ENCODE results near the gene ART5. TPM values are rescaled to one million over a fixed set of nuclear protein-coding genes. Genes with fewer than 3 reads are reported as not detected.
A peak's percentile ranks its signal among the peaks of the same experiment; 100 is the strongest.

The ART5 gene, protein sequence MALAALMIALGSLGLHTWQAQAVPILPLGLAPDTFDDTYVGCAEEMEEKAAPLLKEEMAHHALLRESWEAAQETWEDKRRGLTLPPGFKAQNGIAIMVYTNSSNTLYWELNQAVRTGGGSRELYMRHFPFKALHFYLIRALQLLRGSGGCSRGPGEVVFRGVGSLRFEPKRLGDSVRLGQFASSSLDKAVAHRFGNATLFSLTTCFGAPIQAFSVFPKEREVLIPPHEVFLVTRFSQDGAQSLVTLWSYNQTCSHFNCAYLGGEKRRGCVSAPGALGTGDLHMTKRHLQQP
- total RNA-seq: 1.3 and 1.4 TPM in 2 replicates
- long read RNA-seq: 0 reads

DNA sequence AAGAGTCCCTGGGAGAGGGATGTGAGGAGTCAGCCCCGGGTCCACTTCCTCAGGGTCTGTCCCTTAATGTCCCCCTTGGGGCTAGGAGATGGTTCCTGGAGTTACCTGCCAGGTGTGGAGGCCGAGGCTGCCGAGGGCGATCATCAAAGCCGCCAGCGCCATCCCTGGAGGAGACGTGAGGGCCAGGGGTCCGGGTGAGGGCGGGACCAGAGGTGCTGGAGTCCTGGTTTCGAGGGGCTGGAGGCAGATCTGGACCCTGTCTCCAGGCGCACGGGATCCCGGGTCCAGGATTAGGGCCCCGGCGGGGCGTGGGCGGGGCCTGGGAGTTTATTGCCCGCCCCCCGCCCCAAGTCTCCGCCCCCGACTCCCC lies at the start of gene ART5:
Gene ART5 (minus strand): TSS at position 292 of the 370 bp plus-strand sequence. CDS start 130 bp downstream, at position 162.
- Mint-ChIP-seq H3K27me3 (ENCODE audit: low read depth) (peaks cover 11% of the 10 kb centered on the region), H3K4me1 (peaks cover 5% of the 10 kb centered on the region), H3K9me3 (no peaks in the 10 kb centered on the region), H3K4me3 (peak within 1 kb of the TSS; percentile 92), H3K27ac (ENCODE audit: unreplicated experiment) (peak within 1 kb of the TSS; percentile 95), H3K36me3 (ENCODE audit: low read depth) (no peaks in the 10 kb centered on the region)
- DNase-seq (ENCODE audit: low read depth, low spot score): no peak
- TF ChIP-seq, protein P1, sequence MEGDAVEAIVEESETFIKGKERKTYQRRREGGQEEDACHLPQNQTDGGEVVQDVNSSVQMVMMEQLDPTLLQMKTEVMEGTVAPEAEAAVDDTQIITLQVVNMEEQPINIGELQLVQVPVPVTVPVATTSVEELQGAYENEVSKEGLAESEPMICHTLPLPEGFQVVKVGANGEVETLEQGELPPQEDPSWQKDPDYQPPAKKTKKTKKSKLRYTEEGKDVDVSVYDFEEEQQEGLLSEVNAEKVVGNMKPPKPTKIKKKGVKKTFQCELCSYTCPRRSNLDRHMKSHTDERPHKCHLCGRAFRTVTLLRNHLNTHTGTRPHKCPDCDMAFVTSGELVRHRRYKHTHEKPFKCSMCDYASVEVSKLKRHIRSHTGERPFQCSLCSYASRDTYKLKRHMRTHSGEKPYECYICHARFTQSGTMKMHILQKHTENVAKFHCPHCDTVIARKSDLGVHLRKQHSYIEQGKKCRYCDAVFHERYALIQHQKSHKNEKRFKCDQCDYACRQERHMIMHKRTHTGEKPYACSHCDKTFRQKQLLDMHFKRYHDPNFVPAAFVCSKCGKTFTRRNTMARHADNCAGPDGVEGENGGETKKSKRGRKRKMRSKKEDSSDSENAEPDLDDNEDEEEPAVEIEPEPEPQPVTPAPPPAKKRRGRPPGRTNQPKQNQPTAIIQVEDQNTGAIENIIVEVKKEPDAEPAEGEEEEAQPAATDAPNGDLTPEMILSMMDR (conservative IDR thresholded peaks at IDR 0.05): no peak

DNA sequence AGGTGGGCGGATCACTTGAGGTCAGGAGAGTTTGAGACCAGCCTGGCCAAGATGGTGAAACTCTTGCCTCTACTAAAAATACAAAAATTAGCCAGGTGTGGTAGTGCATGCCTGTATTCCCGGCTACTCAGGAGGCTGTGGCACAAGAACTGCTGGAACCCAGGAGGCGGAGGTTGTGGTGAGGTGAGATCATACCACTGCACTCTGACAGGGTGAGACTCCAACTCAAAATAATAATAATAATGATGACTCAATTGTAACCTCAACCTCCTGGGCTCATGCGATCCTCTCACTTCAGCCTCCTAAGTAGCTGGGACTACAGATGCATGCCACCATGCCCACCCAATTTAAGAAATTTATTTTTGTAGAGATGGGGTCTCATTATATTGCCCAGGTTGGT lies 45.0 kb upstream of the ART5 start:
- Mint-ChIP-seq H3K4me3 (peak overlapping the region; percentile 10), H3K27ac (ENCODE audit: unreplicated experiment) (no peak overlapping the region), H3K4me1 (no peaks in the 10 kb centered on the region), H3K36me3 (ENCODE audit: low read depth) (peaks cover 20% of the 10 kb centered on the region), H3K9me3 (no peaks in the 10 kb centered on the region), H3K27me3 (ENCODE audit: low read depth) (no peaks in the 10 kb centered on the region)
- DNase-seq (ENCODE audit: low read depth, low spot score): no peak
- TF ChIP-seq, protein P1 (conservative IDR thresholded peaks at IDR 0.05): no peak

DNA sequence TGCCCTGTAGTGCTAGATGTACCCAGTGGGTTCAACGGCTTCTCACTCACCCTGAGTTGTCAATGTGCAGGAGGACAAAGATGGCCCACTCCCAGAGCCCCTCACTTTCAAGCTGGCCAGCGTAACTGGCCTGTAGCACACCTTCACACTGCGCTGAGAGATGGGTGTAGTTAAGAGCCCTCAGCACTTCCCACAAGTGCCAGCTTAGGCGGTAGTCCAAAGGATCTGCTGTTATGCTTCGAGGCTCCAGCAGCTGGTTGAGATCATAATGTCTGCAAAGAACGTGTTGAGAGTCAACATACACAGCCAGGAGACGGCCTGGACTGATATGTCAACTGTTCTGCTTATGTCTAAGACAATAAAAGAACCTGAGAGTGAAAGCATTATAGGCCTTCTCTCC lies 44.1 kb upstream of the ART5 start:
- TF ChIP-seq, protein P1 (conservative IDR thresholded peaks at IDR 0.05): no peak

DNA sequence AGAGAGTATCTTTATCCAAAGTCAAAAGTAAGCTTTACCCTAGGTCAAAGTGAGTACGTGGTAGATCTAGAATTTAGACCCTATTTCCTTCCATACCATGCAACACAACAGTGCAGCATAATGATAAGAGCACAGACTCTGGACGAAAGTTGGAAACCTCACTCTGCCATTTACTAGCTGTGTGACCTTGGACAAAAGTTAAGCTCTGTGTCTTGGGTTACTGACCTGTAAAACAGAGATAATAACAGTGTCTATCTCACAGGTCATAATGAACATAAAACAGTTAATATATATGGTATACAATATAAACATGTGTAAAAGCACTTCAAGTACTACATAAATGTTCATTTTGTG lies 43.0 kb upstream of the ART5 start:
- Mint-ChIP-seq H3K27me3 (ENCODE audit: low read depth) (no peaks in the 10 kb centered on the region), H3K27ac (ENCODE audit: unreplicated experiment) (no peak overlapping the region), H3K9me3 (no peaks in the 10 kb centered on the region), H3K4me3 (no peak overlapping the region), H3K36me3 (ENCODE audit: low read depth) (peaks cover 26% of the 10 kb centered on the region), H3K4me1 (no peaks in the 10 kb centered on the region)
- DNase-seq (ENCODE audit: low read depth, low spot score): no peak
- TF ChIP-seq, protein P1 (conservative IDR thresholded peaks at IDR 0.05): no peak

More for the DNA sequence above, 44.1 kb upstream of the ART5 start:
- H3K27ac Mint-ChIP-seq (ENCODE audit: unreplicated experiment): no peak overlapping the region
- no peaks in the 10 kb centered on the region for H3K4me1 Mint-ChIP-seq
- H3K4me3 Mint-ChIP-seq: no peak overlapping the region
- no peaks in the 10 kb centered on the region for H3K27me3 Mint-ChIP-seq (ENCODE audit: low read depth)
- no peak for DNase-seq (ENCODE audit: low read depth, low spot score)
- H3K9me3 Mint-ChIP-seq: no peaks in the 10 kb centered on the region
- peaks cover 20% of the 10 kb centered on the region for H3K36me3 Mint-ChIP-seq (ENCODE audit: low read depth)

DNA sequence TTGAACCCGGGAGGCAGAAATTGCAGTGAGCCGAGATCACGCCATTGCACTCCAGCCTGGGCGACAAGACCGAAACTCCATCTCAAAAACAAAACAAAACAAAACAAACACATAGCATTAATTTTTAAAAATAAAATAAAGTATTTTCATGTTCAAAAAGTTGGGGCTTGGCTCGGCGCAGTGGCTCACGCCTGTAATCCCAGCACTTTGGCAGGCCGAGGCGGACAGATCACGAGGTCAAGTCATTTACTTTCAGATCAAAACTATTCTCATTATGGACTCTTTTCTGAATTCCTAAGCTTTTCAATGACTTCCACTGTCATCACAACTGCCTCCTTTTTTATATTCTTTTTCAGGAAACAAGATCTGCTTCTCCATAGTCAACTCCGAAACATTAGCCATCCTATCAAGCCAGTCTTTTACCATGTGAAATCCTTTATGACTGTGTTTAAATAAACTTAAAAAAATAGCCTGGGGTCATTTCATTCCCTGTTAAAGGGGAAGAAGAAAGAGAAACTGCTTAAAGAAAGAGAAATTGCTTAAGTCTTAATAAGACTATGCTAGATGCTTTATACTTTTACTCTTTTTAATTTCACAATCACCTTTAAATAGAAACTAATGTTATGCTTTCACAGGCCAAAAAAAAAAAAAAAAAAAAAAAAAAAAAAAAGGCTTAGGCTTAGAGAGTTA lies 42.5 kb upstream of the ART5 start:
- no peaks in the 10 kb centered on the region for H3K4me1 Mint-ChIP-seq
- peaks cover 26% of the 10 kb centered on the region for H3K36me3 Mint-ChIP-seq (ENCODE audit: low read depth)
- no peaks in the 10 kb centered on the region for H3K9me3 Mint-ChIP-seq
- no peak overlapping the region for H3K27ac Mint-ChIP-seq (ENCODE audit: unreplicated experiment)
- no peak overlapping the region for H3K4me3 Mint-ChIP-seq
- TF ChIP-seq, protein P1 (conservative IDR thresholded peaks at IDR 0.05): no peak
- no peaks in the 10 kb centered on the region for H3K27me3 Mint-ChIP-seq (ENCODE audit: low read depth)
- DNase-seq (ENCODE audit: low read depth, low spot score): no peak
